Heart right ventricle (tissue), 16 donors: ENCODE data around the gene CERS4. TPM values are rescaled to one million over a fixed set of nuclear protein-coding genes. Genes with fewer than 3 reads are reported as not detected.

Experiments used
- ATAC-seq, 8 donors: fragments of 200-7000 bp; cut with Tn5 transposase; one replicate each; pipeline ENCODE4 v1.9.1; 2020; ENCODE audit warnings: mild to moderate bottlenecking in 8 of 8, moderate library complexity in 8 of 8, moderate number of reproducible peaks in 1 of 8
- DNase-seq, 2 donors: peaks; one replicate each; pipeline ENCODE4 v3.0.0-alpha.2; 2020
- H3K27ac ChIP-seq, 10 donors: fragments of 200-600 bp; sonication (generic) in 2 of 10; one replicate each; pipeline versions ENCODE4 v1.5.0 to v1.8.0; 2020 to 2022; ENCODE audit warnings: mild to moderate bottlenecking in 3 of 10
- H3K27me3 ChIP-seq, 7 donors: fragments of 200-600 bp; one replicate each; pipeline ENCODE4 v1.8.0; 2021 to 2022; ENCODE audit warnings: mild to moderate bottlenecking in 2 of 7
- H3K36me3 ChIP-seq, 9 donors: fragments of 200-600 bp; sonication (generic) in 1 of 9; one replicate each; pipeline versions ENCODE4 v1.5.0 to v1.8.0; 2020 to 2022; ENCODE audit warnings: mild to moderate bottlenecking in 2 of 9
- H3K4me1 ChIP-seq, 9 donors: fragments of 200-600 bp; sonication (generic) in 1 of 9; one replicate each; pipeline versions ENCODE4 v1.5.0 to v1.8.0; 2020 to 2022; ENCODE audit warnings: mild to moderate bottlenecking in 4 of 9
- H3K4me3 ChIP-seq, 10 donors: fragments of 200-600 bp; sonication (generic) in 2 of 10; one replicate each; pipeline versions ENCODE4 v1.5.0 to v1.8.0; 2020 to 2022; ENCODE audit warnings: mild to moderate bottlenecking in 7 of 10, moderate library complexity in 2 of 10
- H3K9me3 ChIP-seq, 11 donors: fragments of 200-600 bp in 10 of 11; sonication (generic) in 2 of 11; one replicate each; pipeline versions ENCODE4 v1.5.0 to v1.8.0; 2013 to 2022; ENCODE audit warnings: mild to moderate bottlenecking in 2 of 11, control low read depth in 1 of 11, moderate library complexity in 1 of 11
- CTCF ChIP-seq, 9 donors: fragments of 200-600 bp; sonication (generic) in 2 of 9; IDR thresholded peaks; one replicate each; pipeline versions ENCODE4 v1.5.0 to v1.8.0; 2021 to 2022; ENCODE audit warnings: antibody characterized with exemption in 9 of 9, mild to moderate bottlenecking in 5 of 9, moderate library complexity in 1 of 9
- WGBS, 2 donors: extraction: QIAGEN DNeasy Blood & Tissue Kit; methylation state at CpG; one replicate each; pipeline ENCODE4 v1.1.7; 2013; ENCODE audit warnings: inconsistent platforms in 1 of 2; 5-methylcytosine and 5-hydroxymethylcytosine counted together
- intact Hi-C, 10 donors: fragments of 100-400 bp; cut with DNase I; formaldehyde crosslinking; loops; one replicate each; pipeline versions ENCODE4 v1.11.1 to v1.14.2; 2022
- polyA plus RNA-seq, 2 donors: library from polyadenylated mRNA; stranded (reverse); fragments of 200-250 nt; gene quantifications; one replicate each; pipeline ENCODE4 v1.2.3, GENCODE V29; 2013
- total RNA-seq, 10 donors: library from RNA; stranded (reverse); fragmentation: NEBNext Ultra II Directional in 3 of 10; extraction: Animal tissue kit (Norgen Biotek cat#: 25700) in 3 of 10; gene quantifications; one replicate each; pipeline versions ENCODE4 v1.2.1 to v1.2.4, GENCODE V29; 2021 to 2023
- donor health status: Arrhythmogenic right ventricular cardiomyopathy.
- donor health status: ischemic (EF 13 %, LVEDD 7.1; RV severe dilation, severe dysfunction).
- donor health status: healthy with polysubstance abuse.
- donor health status: DM: no; HTN: yes; CAD: no.
- donor health status: DM: no; HTN: no; CAD: no.
- donor health status: ischemic (EF 25% LVEDD 6.9; RV normal size, moderate dysfunction).
- donor health status: ischemic (EF 25% LVEDD 5.7; RV mildly dilated, moderate dysfunction).
- donor health status: healthy.
- donor health status: DM: yes; HTN: yes; CAD: no.
- donor health status: Ischemic cardiomyopathy.
- donor health status: ischemic (EF 35%, LVEDD 5.7; RV mildly dilated, moderate dysfunction).
- donor health status: nonischemic (EF 11% LVEDD 7.7; RV severe dilation, severe dysfunction).
- donor health status: DM: yes; HTN: yes; CAD: no.
- donor health status: PGD.
- donor health status: ischemic (EF 29% LVEDD 5.4; RV normal size, mild dysfunction).
- donor health status: nonischemic (EF 23%, LVEDD 6.1; RV moderate dilation, normal function).

Gene CERS4
- total and polyA plus RNA-seq, 12 donors, result 13.9 to 28.9 (median 17.9) TPM

- 4 to 7% methylated on average over 69 to 78 of the region's 78 CpGs for WGBS, 2 donors
- no peaks in the 10 kb centered on the region for H3K36me3 ChIP-seq
- H3K4me1 ChIP-seq, result peaks cover 0 to 25% (median 18%) of the 10 kb centered on the region in 9 donors
- ATAC-seq, result peak; percentile 5 to 62 (median 40)
- TF ChIP-seq CTCF (IDR thresholded peaks at IDR 0.05), result no peak
- peak in 1 of 2 donors; percentile 45 for DNase-seq
- peaks cover 0 to 18% (median 0%) of the 10 kb centered on the region in 7 donors for H3K27me3 ChIP-seq
- peak overlapping the region; percentile 13 to 89 (median 81) for H3K27ac ChIP-seq
- intact Hi-C loops, result loop anchor here in 3 of 10 donors (2.0 to 5.0 kb wide), 3 partner anchors 41 to 43 kb away; no protein-coding TSS in a partner anchor
- peak overlapping the region; percentile 74 to 92 (median 84) for H3K4me3 ChIP-seq
- H3K9me3 ChIP-seq, result no peaks in the 10 kb centered on the region
These were observed 550 bp downstream of the CERS4 start for GRCh38 chr19:8209462-8210378.

GRCh38 chr19:8210421-8211101, 1.4 kb downstream of the CERS4 start:
- DNase-seq, result no peak
- peak overlapping the region in 3 of 10 donors; percentile 80 to 89 (median 86) for H3K27ac ChIP-seq
- H3K9me3 ChIP-seq, result no peaks in the 10 kb centered on the region
- no peak for ATAC-seq
- intact Hi-C loops, result no loop called here
- peaks cover 0 to 25% (median 18%) of the 10 kb centered on the region in 9 donors for H3K4me1 ChIP-seq
- H3K27me3 ChIP-seq, result peaks cover 0 to 18% (median 0%) of the 10 kb centered on the region in 7 donors
- peak overlapping the region in 9 of 10 donors; percentile 75 to 92 (median 85) for H3K4me3 ChIP-seq
- 82 to 86% methylated on average over 13 of the region's 13 CpGs for WGBS, 2 donors
- TF ChIP-seq CTCF (IDR thresholded peaks at IDR 0.05), result no peak
- H3K36me3 ChIP-seq, result no peaks in the 10 kb centered on the region

- Histone ChIP-seq H3K27me3 (peaks cover 0 to 18% (median 0%) of the 10 kb centered on the region in 7 donors), H3K4me3 (no peak overlapping the region), H3K27ac (no peak overlapping the region), H3K9me3 (no peaks in the 10 kb centered on the region), H3K36me3 (no peaks in the 10 kb centered on the region), H3K4me1 (peaks cover 0 to 25% (median 18%) of the 10 kb centered on the region in 9 donors)
- WGBS, 2 donors, result 91 to 93% methylated on average over 6 of the region's 6 CpGs
- ATAC-seq (no peak), DNase-seq (no peak)
- TF ChIP-seq CTCF (IDR thresholded peaks at IDR 0.05), result no peak
- intact Hi-C loops, result no loop called here
These were observed 3.0 kb downstream of the CERS4 start for GRCh38 chr19:8212212-8212611.

- Histone ChIP-seq H3K27me3 (peaks cover 0 to 18% (median 0%) of the 10 kb centered on the region in 7 donors), H3K36me3 (peaks cover 0 to 3% (median 0%) of the 10 kb centered on the region in 9 donors), H3K4me1 (peaks cover 0 to 25% (median 18%) of the 10 kb centered on the region in 9 donors), H3K27ac (no peak overlapping the region), H3K4me3 (no peak overlapping the region), H3K9me3 (no peaks in the 10 kb centered on the region)
- intact Hi-C loops, result no loop called here
- no peak for TF ChIP-seq CTCF (IDR thresholded peaks at IDR 0.05)
- WGBS, 2 donors, result 94 to 97% methylated on average over 6 of the region's 6 CpGs
- ATAC-seq (no peak), DNase-seq (no peak)
These were observed 3.7 kb downstream of the CERS4 start for GRCh38 chr19:8212916-8213315.
